GM13977 (cell line): ENCODE results near the gene SCFD1.

Experiments used
- DNase-seq: peaks from one replicate; pipeline ENCODE4 v3.0.0; 2012; ENCODE audit warnings: low spot score
- in situ Hi-C: fragments of 300-500 bp; cut with MboI; formaldehyde crosslinking; loops from one replicate; pipeline ENCODE4 v1.12.0; 2022; ENCODE audit warnings: low sequenced_read_pairs, low pct_unique_long_range_greater_than_20kb, mixed read lengths, inconsistent platforms; ENCODE audit not compliant: unreplicated experiment
- TF ChIP-seq, protein P1 (sequence below): IDR thresholded peaks from 2 replicates; pipeline ENCODE4 v1.5.1; 2012; ENCODE audit warnings: mild to moderate bottlenecking, control low read depth; ENCODE audit not compliant: insufficient read depth; ENCODE audit errors: extremely low read depth, missing control alignments

The SCFD1 gene

DNA sequence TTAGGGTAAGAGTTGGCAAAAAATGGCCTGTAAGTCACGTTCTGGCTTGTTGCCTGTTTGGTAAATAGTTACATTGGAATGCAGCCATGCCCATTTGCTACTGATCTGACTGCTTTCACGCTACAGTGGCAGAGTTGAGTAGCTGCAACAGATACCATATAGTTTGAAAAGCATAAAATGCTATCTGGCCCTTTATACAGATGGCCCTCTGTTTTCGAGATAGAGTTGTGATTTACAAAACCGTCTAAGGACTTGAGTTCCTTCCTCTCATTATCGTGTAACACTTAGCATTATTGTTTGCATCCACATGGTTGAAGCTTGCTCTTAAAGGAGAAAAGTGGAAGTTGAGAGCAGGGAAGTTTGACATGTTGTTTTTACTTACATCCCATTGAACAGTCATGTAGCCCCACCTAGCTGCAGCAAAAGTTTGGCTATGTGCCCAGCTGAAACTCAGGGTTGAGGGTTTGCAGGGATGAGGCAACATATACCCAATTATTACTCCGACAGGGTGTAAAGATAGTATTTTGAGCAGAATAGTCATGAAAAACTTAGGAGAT is 11.3 kb upstream of the SCFD1 start:
- in situ Hi-C loops, result no loop called here
- no peak for DNase-seq
- TF ChIP-seq, protein P1, sequence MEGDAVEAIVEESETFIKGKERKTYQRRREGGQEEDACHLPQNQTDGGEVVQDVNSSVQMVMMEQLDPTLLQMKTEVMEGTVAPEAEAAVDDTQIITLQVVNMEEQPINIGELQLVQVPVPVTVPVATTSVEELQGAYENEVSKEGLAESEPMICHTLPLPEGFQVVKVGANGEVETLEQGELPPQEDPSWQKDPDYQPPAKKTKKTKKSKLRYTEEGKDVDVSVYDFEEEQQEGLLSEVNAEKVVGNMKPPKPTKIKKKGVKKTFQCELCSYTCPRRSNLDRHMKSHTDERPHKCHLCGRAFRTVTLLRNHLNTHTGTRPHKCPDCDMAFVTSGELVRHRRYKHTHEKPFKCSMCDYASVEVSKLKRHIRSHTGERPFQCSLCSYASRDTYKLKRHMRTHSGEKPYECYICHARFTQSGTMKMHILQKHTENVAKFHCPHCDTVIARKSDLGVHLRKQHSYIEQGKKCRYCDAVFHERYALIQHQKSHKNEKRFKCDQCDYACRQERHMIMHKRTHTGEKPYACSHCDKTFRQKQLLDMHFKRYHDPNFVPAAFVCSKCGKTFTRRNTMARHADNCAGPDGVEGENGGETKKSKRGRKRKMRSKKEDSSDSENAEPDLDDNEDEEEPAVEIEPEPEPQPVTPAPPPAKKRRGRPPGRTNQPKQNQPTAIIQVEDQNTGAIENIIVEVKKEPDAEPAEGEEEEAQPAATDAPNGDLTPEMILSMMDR, result peak; percentile 28

DNA sequence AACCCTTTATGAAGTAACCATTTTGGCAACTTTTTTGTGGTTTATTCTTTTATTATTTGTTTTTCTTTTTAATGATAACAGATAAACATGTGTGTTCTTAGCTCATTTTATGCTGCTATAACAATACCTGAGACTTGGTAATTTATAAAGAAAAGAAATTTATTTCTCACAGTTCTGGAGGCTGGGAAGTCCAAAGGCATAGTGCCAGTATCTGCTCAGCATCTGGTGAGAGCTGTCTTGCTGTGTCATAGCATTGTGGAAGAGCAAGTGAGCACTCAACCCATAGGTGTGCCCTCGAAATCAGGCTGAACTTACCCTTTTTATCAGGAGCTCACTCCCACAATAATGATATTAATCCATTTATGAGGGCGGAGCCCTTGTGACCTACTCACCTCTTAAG is 8.0 kb upstream of the SCFD1 start:
- TF ChIP-seq, protein P1, result no peak
- in situ Hi-C loops, result no loop called here

DNA sequence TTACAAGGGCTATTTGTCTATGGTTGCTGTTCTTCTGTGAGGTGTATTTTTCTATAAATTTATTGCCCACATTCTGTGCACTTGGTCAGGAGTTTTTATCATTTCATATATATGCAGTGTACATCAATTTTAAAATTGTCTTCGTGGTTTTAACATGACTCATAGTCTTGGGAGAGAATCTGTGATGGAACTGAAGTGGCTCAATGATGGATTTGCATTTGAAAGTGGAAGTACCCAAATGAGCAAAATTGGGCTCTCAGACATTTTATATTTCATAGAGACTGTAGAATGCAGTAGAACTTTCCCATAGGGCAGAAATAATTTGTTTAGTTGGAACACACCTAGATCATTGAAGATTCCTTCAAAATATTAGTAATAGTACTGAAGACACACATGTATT is 1.9 kb upstream of the SCFD1 start:
- TF ChIP-seq, protein P1, result no peak
- in situ Hi-C loops, result no loop called here
- DNase-seq, result peak; percentile 46

More for the DNA sequence above, 8.0 kb upstream of the SCFD1 start:
- DNase-seq, result no peak

DNA sequence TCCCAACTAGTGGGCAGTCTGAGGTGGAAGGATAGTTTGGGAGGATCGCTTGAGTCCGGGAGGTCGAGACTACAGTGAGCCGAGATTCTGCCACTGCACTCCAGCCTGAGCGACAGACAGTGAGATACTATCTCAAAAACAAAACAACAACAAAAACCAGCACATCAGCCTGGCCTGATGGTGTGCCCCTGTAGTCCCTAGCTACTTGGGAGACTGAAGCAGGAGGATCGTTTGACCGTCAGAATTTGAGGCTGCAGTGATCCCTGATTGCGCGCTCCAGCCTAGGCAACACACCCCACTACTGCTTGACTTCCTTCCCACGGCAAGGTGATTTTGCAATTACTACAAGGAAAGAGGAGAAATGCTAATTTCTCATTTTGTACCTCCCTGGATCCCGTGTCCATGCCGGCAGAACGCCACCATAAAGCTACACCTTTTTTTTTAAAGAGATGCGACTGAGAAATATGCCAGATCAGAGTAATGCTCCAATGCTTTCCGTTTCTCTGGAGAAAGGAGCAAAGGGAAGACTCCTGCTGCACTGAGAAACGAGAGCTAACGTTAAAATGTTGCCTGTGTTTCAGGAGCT is 672 bp upstream of the SCFD1 start:
- no peak for DNase-seq
- in situ Hi-C loops, result no loop called here
- TF ChIP-seq, protein P1, result no peak

DNA sequence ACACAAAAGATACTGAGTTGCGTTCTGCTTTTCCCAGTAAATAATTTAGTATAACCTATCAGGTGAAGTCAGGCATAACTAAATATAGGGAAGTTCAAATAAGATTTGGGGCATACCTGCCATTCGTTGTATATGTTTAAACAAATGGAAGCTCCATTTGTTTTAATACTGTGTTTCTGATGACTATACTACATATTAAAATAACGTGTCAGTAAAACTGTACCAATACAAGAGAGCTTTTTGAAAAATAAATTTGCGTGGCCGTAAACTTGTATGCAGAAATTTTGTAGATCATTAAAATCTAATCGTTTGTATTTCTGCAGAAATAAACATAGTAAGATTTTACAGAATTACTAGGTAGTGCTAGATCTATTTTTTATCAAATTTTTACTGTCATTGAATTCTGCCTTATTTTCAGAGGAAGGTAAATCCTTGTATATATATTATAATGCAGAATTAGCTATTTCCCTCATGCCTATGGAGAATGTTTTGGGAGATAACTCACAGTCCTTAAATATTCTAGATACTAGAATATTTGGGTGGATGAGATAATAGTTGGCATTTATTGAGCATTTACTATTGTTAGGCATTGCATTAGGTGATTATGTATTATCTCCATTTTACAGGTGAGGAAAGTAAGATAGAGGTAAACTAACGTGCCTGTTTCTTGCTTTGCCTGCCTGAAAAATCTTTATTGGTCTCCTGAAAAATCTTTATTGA is 1.5 kb downstream of the SCFD1 start:
- TF ChIP-seq, protein P1, result no peak
- in situ Hi-C loops, result no loop called here
- DNase-seq, result no peak

DNA sequence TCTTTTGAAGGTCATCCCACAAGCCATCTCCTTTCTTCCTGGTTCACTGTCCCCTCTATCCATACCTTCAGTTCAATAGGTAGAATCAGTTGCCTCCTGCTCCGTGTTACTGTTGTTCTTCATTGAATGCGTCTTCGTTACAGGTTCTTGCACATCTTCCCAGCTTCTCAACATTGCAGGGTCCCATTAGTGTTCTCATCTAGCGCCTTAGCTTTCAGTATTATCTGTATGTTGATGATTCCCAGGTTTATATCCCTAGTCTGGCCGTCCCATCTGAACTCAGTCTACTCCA is 2.0 kb downstream of the SCFD1 start:
- in situ Hi-C loops, result no loop called here
- no peak for DNase-seq
- TF ChIP-seq, protein P1, result no peak
